WERI-Rb-1 (cell line): ENCODE results near the gene NIPSNAP2.
"Not testable (repeated sequence)": the region's sequence is repeated elsewhere in the genome, so short reads cannot be mapped to it uniquely, and the experiment has no call there.

Experiments
- DNase-seq: peaks from one replicate; pipeline ENCODE4 v3.0.0-alpha.2; 2020
- H3K27ac ChIP-seq: fragments of 250-450 bp; sonication (Bioruptor Pico); 2 replicates; pipeline ENCODE4 v1.5.1; 2020; ENCODE audit warnings: mild to moderate bottlenecking, moderate library complexity
- H3K27me3 ChIP-seq: fragments of 250-450 bp; sonication (Bioruptor Pico); 2 replicates; pipeline ENCODE4 v1.5.1; 2021; ENCODE audit warnings: mild to moderate bottlenecking, low read depth, moderate library complexity; ENCODE audit not compliant: insufficient read depth, severe bottlenecking
- H3K36me3 ChIP-seq: fragments of 250-450 bp; sonication (Bioruptor Pico); 2 replicates; pipeline ENCODE4 v1.5.1; 2020; ENCODE audit warnings: mild to moderate bottlenecking, moderate library complexity
- H3K4me3 ChIP-seq: 2 replicates; pipeline ENCODE4 v1.5.1; 2011; ENCODE audit warnings: low read depth, mild to moderate bottlenecking, control low read depth, low read length
- H3K9me3 ChIP-seq: fragments of 250-450 bp; sonication (Bioruptor Pico); 2 replicates; pipeline ENCODE4 v1.5.1; 2021; ENCODE audit warnings: mild to moderate bottlenecking, moderate library complexity; ENCODE audit not compliant: severe bottlenecking
- TF ChIP-seq, protein P1 (sequence below): IDR thresholded peaks from 2 replicates; pipeline ENCODE4 v1.5.1; 2011; ENCODE audit warnings: low read depth, mild to moderate bottlenecking, control low read depth, inconsistent platforms, low read length

The NIPSNAP2 gene

DNA sequence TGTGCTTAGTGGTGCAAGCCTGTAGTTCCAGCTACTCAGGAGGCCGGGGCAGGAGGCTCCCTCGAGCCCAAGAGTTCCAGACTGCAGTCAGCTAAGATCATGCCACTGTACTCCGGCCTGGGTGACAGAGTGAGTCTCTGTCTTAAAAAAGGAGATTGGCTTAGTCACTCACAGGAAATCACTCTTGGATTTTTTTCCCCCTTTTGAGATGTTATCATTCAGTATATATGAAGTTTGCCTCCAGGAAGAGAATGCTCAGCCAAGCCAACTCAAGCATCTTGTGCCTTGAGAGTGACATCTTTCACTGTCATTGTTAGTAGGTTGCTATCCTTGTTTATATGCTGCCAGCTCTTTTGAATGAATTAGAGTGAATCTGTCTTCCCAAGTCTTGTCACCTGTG, 28.0 kb downstream of the NIPSNAP2 start:
- Histone ChIP-seq H3K9me3 (no peaks in the 10 kb centered on the region), H3K27ac (no peak overlapping the region), H3K36me3 (peaks cover 18% of the 10 kb centered on the region), H3K27me3 (no peaks in the 10 kb centered on the region), H3K4me3 (no peak overlapping the region)
- DNase-seq: no peak
- TF ChIP-seq, protein P1, sequence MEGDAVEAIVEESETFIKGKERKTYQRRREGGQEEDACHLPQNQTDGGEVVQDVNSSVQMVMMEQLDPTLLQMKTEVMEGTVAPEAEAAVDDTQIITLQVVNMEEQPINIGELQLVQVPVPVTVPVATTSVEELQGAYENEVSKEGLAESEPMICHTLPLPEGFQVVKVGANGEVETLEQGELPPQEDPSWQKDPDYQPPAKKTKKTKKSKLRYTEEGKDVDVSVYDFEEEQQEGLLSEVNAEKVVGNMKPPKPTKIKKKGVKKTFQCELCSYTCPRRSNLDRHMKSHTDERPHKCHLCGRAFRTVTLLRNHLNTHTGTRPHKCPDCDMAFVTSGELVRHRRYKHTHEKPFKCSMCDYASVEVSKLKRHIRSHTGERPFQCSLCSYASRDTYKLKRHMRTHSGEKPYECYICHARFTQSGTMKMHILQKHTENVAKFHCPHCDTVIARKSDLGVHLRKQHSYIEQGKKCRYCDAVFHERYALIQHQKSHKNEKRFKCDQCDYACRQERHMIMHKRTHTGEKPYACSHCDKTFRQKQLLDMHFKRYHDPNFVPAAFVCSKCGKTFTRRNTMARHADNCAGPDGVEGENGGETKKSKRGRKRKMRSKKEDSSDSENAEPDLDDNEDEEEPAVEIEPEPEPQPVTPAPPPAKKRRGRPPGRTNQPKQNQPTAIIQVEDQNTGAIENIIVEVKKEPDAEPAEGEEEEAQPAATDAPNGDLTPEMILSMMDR: no peak

DNA sequence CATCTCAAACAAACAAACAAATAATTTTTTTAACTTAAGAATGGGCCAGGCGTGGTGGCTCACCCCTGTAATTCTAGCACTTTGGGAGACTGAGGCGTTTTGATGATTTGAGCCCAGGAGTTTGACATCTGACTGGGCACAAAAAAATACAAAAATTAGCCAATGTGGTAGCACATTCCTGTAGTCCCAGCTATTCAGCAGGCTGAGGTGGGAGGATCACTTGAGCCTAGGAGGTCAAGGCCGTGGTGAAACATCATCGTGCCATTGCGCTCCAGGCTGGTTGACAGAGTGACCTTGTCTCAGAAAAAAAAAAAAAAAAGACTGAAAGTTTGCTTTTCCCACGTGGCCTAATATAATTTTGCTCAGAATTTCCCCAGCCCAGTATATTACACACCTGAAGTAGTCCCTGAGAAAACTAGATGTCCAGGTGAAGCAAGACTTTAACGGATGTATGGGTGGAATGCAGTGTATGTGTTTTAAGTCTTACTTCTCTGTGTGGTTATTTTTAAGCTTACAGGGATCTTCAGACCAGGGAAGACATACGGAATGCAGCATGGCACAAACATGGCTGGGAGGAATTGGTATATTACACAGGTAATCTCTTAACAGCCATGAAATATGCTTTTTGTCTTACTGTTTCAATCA, 32.6 kb downstream of the NIPSNAP2 start:
- H3K27me3 ChIP-seq: no peaks in the 10 kb centered on the region
- no peak overlapping the region for H3K27ac ChIP-seq
- no peak for DNase-seq
- H3K9me3 ChIP-seq: no peaks in the 10 kb centered on the region
- peaks cover 24% of the 10 kb centered on the region for H3K36me3 ChIP-seq
- no peak overlapping the region for H3K4me3 ChIP-seq
- TF ChIP-seq, protein P1: no peak

DNA sequence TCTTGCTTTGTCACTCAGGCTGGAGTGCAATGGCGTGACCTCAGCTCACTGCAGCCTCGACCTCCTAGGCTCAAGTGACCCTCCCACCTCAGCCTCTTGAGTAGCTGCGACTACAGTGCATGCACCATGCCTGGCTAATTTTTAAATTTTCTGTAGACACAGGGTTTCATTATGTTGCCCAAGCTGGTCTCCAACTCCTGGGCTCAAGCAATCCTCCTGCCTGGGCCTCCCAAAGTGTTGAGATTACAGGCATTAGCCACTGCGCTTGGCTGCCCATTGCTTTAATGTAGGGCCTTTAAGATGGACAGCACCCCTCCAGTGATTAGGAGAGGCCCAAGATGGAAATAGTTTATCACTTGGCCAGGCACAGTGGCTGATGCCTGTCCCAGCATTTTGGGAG, 39.4 kb downstream of the NIPSNAP2 start:
- Histone ChIP-seq H3K9me3 (no peaks in the 10 kb centered on the region), H3K4me3 (no peak overlapping the region), H3K27me3 (no peaks in the 10 kb centered on the region), H3K27ac (no peak overlapping the region), H3K36me3 (peaks cover 4% of the 10 kb centered on the region)
- TF ChIP-seq, protein P1: no peak
- DNase-seq: no peak

DNA sequence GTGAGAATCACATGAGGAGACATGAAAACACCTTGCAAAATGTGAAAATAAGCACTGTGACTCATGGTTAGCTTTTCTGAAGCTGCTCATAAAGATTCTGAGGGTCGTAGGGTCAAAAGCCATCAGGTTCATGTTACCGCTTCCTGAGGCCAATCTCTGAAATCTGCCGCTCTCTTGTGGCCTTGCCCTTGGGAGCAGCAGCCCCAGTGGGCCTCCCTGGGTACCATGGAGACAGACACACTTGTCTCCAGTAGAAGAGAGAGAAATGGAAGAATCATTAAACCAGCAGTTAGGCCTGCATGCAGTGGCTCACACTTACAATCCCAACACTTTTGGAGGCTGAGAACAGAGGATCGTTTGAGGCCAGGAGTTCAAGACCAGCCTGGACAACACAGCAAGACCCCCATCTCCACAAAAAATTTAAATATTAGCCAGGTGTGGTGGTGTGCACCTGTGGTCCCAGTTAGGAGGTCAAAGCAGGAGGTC, 42.8 kb downstream of the NIPSNAP2 start:
- Histone ChIP-seq H3K4me3 (no peak overlapping the region), H3K36me3 (peaks cover 10% of the 10 kb centered on the region), H3K9me3 (no peaks in the 10 kb centered on the region), H3K27me3 (no peaks in the 10 kb centered on the region), H3K27ac (no peak overlapping the region)
- DNase-seq: no peak
- TF ChIP-seq, protein P1: no peak

DNA sequence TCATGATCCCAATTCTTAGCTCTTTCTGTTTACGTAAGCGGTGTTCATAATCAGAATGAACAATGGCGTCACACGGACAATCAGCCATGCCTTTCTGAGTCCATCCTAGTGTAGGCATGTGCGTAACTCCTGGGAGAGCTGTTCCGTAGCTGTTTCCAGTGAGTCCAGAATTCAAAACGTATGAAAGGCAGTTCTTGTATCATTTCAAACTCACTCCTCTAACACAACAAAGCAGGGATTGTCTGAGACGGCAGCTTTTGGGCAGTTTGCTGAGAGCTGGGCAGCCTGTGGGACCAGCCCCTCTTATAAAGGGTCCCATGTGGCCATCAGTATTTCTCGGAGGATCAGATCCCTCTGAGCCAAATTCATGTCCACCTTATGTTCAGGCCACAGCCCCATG, 43.5 kb downstream of the NIPSNAP2 start:
- H3K27me3 ChIP-seq: no peaks in the 10 kb centered on the region
- peaks cover 17% of the 10 kb centered on the region for H3K36me3 ChIP-seq
- no peaks in the 10 kb centered on the region for H3K9me3 ChIP-seq
- TF ChIP-seq, protein P1: no peak
- no peak overlapping the region for H3K27ac ChIP-seq
- H3K4me3 ChIP-seq: no peak overlapping the region
- no peak for DNase-seq

DNA sequence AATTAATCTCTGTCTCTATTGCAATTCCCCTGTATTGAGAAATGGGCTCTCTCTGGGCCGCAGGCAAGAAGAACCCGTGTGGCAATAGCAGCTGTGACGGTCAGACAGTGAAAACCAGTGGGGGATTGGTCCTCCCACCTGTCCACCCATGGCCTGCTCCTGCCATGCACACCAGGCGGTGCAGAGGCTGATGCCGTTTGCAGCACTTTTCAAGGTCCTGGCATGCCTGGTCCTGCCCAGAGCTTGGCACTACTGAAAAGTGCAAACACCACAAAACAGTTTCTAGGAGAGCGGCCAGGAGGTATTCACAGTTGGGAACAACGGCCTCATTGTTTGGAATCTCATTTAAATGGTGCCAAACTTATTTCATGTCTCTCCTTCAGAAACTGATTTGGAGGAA, 45.3 kb downstream of the NIPSNAP2 start:
- H3K36me3 ChIP-seq: peaks cover 24% of the 10 kb centered on the region
- no peaks in the 10 kb centered on the region for H3K9me3 ChIP-seq
- H3K27ac ChIP-seq: no peak overlapping the region
- DNase-seq: no peak
- no peaks in the 10 kb centered on the region for H3K27me3 ChIP-seq
- H3K4me3 ChIP-seq: no peak overlapping the region
- TF ChIP-seq, protein P1: no peak

DNA sequence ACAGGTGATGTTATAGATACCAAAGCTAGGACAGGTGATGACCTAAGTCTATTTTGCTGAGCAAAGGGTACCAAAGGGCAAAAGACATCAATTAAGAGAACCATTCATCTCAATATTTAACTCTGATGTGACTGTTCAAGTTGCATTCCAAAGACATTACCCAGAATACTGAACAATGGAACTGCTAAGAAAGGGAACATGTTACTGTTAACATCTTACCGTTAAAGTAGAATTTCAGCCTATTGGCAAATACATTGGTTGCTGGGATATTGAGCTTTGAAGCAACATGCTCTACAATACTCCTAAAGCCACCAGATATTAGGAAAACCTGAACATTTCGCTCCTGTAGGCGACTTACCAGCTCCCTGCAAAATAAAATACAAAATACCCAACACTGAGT, 52.6 kb downstream of the NIPSNAP2 start:
- not testable (repeated sequence) for H3K27me3 ChIP-seq

More for the DNA sequence above, 52.6 kb downstream of the NIPSNAP2 start:
- not testable (repeated sequence) for H3K4me3 ChIP-seq, H3K27ac ChIP-seq, DNase-seq, H3K9me3 ChIP-seq
- H3K36me3 ChIP-seq: peaks cover 56% of the 10 kb centered on the region
